GM10248 (cell line): ENCODE measurements around the gene FAM171A1.

Experiments
- CTCF ChIA-PET: fragments of 300-600 bp; sonication (Branson Sonifier 250); formaldehyde crosslinking; extraction: SDS; loops from one replicate; lab custom pipeline; 2021; ENCODE audit warnings: antibody characterized with exemption; lab: Yijun Ruan, JAX
- POLR2A ChIA-PET: fragments of 350-650 bp; sonication (Branson Sonifier 250); formaldehyde crosslinking; extraction: SDS; loops from one replicate; lab custom pipeline; 2020; ENCODE audit warnings: antibody characterized with exemption; lab: Yijun Ruan, JAX
- DNase-seq: peaks from one replicate; pipeline ENCODE4 v3.0.0; 2012; ENCODE audit errors: extremely low spot score
- CTCF ChIP-seq: IDR thresholded peaks from 2 replicates; pipeline ENCODE4 v1.5.1; 2012; ENCODE audit warnings: mild to moderate bottlenecking, low read depth; ENCODE audit errors: extremely low read depth, missing control alignments, control extremely low read depth

The FAM171A1 gene

GRCh38 chr10:15300697-15301096 is 70.4 kb downstream of the FAM171A1 start:
- ChIA-PET POLR2A (no interaction called here), CTCF (interaction anchor here (0.8 to 1.6 kb wide), 3 partner anchors 19 to 70 kb away, joined by 3 to 5 read pairs (median 3); no protein-coding TSS in a partner anchor)
- DNase-seq: no peak
- no peak for TF ChIP-seq CTCF

- DNase-seq: no peak
- POLR2A ChIA-PET: no interaction called here
- CTCF ChIA-PET: interaction anchor here (1.6 kb wide), 1 partner anchor 19 kb away, joined by 5 read pairs; no protein-coding TSS in a partner anchor
- TF ChIP-seq CTCF: no peak
Measured at GRCh38 chr10:15300145-15300544, 70.9 kb downstream of the FAM171A1 start.

- POLR2A ChIA-PET: no interaction called here
- TF ChIP-seq CTCF: no peak
- CTCF ChIA-PET: interaction anchor here (0.7 kb wide), 1 partner anchor 15 kb away, joined by 3 read pairs; no protein-coding TSS in a partner anchor
- DNase-seq: no peak
Measured at GRCh38 chr10:15296701-15297100, 74.4 kb downstream of the FAM171A1 start.

- no peak for TF ChIP-seq CTCF
- ChIA-PET CTCF (interaction anchor here (1.5 kb wide), 1 partner anchor 10 kb away, joined by 4 read pairs; no protein-coding TSS in a partner anchor), POLR2A (no interaction called here)
- DNase-seq: no peak
Measured at GRCh38 chr10:15295537-15296325, 75.4 kb downstream of the FAM171A1 start.

GRCh38 chr10:15293862-15294842 is 76.9 kb downstream of the FAM171A1 start:
- CTCF ChIA-PET: interaction anchor here (0.9 to 1.7 kb wide), 4 partner anchors 8 to 75 kb away, joined by 3 to 5 read pairs (median 3); no protein-coding TSS in a partner anchor
- DNase-seq: no peak
- no peak for TF ChIP-seq CTCF
- POLR2A ChIA-PET: no interaction called here

GRCh38 chr10:15290671-15291070 is 80.4 kb downstream of the FAM171A1 start:
- POLR2A ChIA-PET: no interaction called here
- CTCF ChIA-PET: no interaction called here
- no peak for DNase-seq
- no peak for TF ChIP-seq CTCF
